WTC11 (cell line): ENCODE measurements around the gene ABHD15. TPM values are rescaled to one million over a fixed set of nuclear protein-coding genes. Genes with fewer than 3 reads are reported as not detected.
A peak's percentile ranks its signal among the peaks of the same experiment; 100 is the strongest.

Source experiments
- EMX1 ChIP-seq: fragments of 250-450 bp; sonication (Bioruptor Pico); IDR thresholded peaks from 2 replicates; pipeline ENCODE4 v1.8.0; 2021; ENCODE audit warnings: mild to moderate bottlenecking
- ESRRA ChIP-seq: sonication (generic); formaldehyde crosslinking; IDR thresholded peaks from 2 replicates; pipeline ENCODE4 v1.8.1; 2022; ENCODE audit warnings: mild to moderate bottlenecking, missing genetic modification reagents, borderline replicate concordance
- GRHL2 ChIP-seq: fragments of 250-450 bp; sonication (Bioruptor Pico); IDR thresholded peaks from 2 replicates; pipeline ENCODE4 v1.8.0; 2022; ENCODE audit warnings: mild to moderate bottlenecking, moderate library complexity; ENCODE audit not compliant: insufficient replicate concordance, severe bottlenecking
- MXD4 ChIP-seq: fragments of 250-450 bp; sonication (Bioruptor Pico); IDR thresholded peaks from 2 replicates; pipeline ENCODE4 v1.8.0; 2021; ENCODE audit warnings: mild to moderate bottlenecking, moderate library complexity, borderline replicate concordance
- TP53 ChIP-seq: sonication (generic); formaldehyde crosslinking; IDR thresholded peaks from 2 replicates; pipeline ENCODE4 v1.8.1; 2023; ENCODE audit warnings: mild to moderate bottlenecking, missing genetic modification reagents
- ZNF263 ChIP-seq: sonication (generic); formaldehyde crosslinking; IDR thresholded peaks from 2 replicates; pipeline ENCODE4 v1.8.1; 2022; ENCODE audit warnings: low read depth, mild to moderate bottlenecking, moderate library complexity, missing genetic modification reagents
- ZNF317 ChIP-seq: sonication (generic); formaldehyde crosslinking; IDR thresholded peaks from 2 replicates; pipeline ENCODE4 v1.8.1; 2023; ENCODE audit warnings: low read depth, mild to moderate bottlenecking, moderate library complexity, missing genetic modification reagents, borderline replicate concordance
- ZNF396 ChIP-seq: fragments of 250-450 bp; sonication (Bioruptor Pico); IDR thresholded peaks from 2 replicates; pipeline ENCODE4 v1.8.0; 2021; ENCODE audit warnings: mild to moderate bottlenecking, moderate library complexity, borderline replicate concordance
- ZNF416 ChIP-seq: fragments of 250-450 bp; sonication (Bioruptor Pico); IDR thresholded peaks from 2 replicates; pipeline ENCODE4 v1.9.0; 2021; ENCODE audit warnings: mild to moderate bottlenecking, inconsistent platforms
- ZNF671 ChIP-seq: fragments of 250-450 bp; sonication (Bioruptor Pico); IDR thresholded peaks from 2 replicates; pipeline ENCODE4 v1.8.0; 2021; ENCODE audit warnings: mild to moderate bottlenecking
- total RNA-seq: library from RNA; stranded (reverse); gene quantifications from 3 replicates; pipeline ENCODE4 v1.2.3, GENCODE V29; 2021
- TF ChIP-seq, protein P1 (sequence below): fragments of 250-450 bp; sonication (Bioruptor Pico); IDR thresholded peaks from 2 replicates; pipeline ENCODE4 v1.8.0; 2021; ENCODE audit warnings: mild to moderate bottlenecking
- TF ChIP-seq, protein P2 (sequence below): sonication (generic); formaldehyde crosslinking; IDR thresholded peaks from 2 replicates; pipeline ENCODE4 v1.8.1; 2022; ENCODE audit warnings: mild to moderate bottlenecking, missing genetic modification reagents, moderate library complexity, borderline replicate concordance
- TF ChIP-seq, protein P3 (sequence below): sonication (generic); formaldehyde crosslinking; conservative IDR thresholded peaks from 2 replicates; pipeline ENCODE4 v1.8.1; 2023; ENCODE audit warnings: mild to moderate bottlenecking, low read depth, missing genetic modification reagents, moderate library complexity
- TF ChIP-seq, protein P4 (sequence below): sonication (generic); formaldehyde crosslinking; conservative IDR thresholded peaks from 2 replicates; pipeline ENCODE4 v1.8.1; 2022; ENCODE audit warnings: mild to moderate bottlenecking, missing genetic modification reagents
- TF ChIP-seq, protein P5 (sequence below): sonication (generic); formaldehyde crosslinking; IDR thresholded peaks from 2 replicates; pipeline ENCODE4 v1.8.1; 2022; ENCODE audit warnings: low read depth, missing genetic modification reagents, borderline replicate concordance
- TF ChIP-seq, protein P6 (sequence below): sonication (generic); formaldehyde crosslinking; IDR thresholded peaks from 2 replicates; pipeline ENCODE4 v1.8.1; 2022; ENCODE audit warnings: mild to moderate bottlenecking, moderate library complexity, missing genetic modification reagents
- TF ChIP-seq, protein P7 (sequence below): fragments of 250-450 bp; sonication (Bioruptor Pico); IDR thresholded peaks from 2 replicates; pipeline ENCODE4 v1.9.0; 2021; ENCODE audit warnings: mild to moderate bottlenecking
- TF ChIP-seq, protein P8 (sequence below): sonication (generic); formaldehyde crosslinking; IDR thresholded peaks from 2 replicates; pipeline ENCODE4 v1.8.1; 2022; ENCODE audit warnings: missing genetic modification reagents, borderline replicate concordance
- TF ChIP-seq, protein P9 (sequence below): sonication (generic); formaldehyde crosslinking; IDR thresholded peaks from 2 replicates; pipeline ENCODE4 v1.8.1; 2023; ENCODE audit warnings: mild to moderate bottlenecking, missing genetic modification reagents
- TF ChIP-seq, protein P10 (sequence below): sonication (generic); formaldehyde crosslinking; IDR thresholded peaks from 2 replicates; pipeline ENCODE4 v1.8.1; 2023; ENCODE audit warnings: mild to moderate bottlenecking, missing genetic modification reagents

The ABHD15 gene
- total RNA-seq, 1 experiment from 2014 or later: 2.8 TPM

DNA sequence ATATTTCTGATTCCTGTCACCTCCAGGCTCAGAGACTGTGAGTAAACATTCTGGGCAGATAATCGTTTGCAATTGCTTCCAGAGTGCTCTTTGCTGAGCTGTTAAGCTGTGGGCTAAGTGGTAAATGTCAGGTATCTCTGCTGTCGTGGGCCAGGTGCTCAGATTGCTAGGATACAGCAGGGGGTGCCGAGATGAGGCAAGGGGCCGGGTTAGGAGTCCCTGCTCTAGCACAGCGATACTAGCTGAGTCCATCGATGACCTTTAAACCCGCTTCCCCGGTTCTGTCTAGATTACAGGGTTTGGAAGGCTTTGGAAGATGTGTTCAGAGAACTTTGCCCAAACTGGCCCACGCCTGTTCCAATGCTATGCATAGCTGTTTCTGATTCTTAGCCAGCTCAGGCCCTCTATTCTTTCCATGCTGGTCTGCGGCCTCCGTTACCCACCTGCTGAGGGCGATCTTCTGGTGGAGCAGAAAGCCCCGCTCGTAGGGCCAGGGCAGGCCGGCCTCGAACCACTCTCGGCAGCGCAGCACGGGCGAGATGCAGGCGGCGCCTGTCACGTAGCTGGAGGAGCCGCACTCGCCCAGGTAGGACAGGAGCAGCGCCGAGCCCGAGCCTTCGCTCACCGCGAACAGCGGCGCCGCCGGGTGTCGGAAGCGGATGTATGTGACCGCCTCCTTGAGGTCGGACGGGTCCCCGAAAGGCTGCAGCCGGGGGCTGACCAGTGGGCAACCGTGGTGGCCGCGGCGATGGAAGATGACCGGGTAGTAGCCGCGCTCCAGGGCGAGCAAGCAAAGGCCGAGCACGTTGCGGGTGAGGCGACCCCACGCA, 979 bp downstream of the ABHD15 start (continued):
- TF ChIP-seq, protein P1, sequence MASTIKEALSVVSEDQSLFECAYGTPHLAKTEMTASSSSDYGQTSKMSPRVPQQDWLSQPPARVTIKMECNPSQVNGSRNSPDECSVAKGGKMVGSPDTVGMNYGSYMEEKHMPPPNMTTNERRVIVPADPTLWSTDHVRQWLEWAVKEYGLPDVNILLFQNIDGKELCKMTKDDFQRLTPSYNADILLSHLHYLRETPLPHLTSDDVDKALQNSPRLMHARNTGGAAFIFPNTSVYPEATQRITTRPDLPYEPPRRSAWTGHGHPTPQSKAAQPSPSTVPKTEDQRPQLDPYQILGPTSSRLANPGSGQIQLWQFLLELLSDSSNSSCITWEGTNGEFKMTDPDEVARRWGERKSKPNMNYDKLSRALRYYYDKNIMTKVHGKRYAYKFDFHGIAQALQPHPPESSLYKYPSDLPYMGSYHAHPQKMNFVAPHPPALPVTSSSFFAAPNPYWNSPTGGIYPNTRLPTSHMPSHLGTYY (CRISPR knock-in tag): no peak
- TF ChIP-seq, protein P2, sequence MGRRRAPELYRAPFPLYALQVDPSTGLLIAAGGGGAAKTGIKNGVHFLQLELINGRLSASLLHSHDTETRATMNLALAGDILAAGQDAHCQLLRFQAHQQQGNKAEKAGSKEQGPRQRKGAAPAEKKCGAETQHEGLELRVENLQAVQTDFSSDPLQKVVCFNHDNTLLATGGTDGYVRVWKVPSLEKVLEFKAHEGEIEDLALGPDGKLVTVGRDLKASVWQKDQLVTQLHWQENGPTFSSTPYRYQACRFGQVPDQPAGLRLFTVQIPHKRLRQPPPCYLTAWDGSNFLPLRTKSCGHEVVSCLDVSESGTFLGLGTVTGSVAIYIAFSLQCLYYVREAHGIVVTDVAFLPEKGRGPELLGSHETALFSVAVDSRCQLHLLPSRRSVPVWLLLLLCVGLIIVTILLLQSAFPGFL (CRISPR knock-in tag): no peak
- TF ChIP-seq, protein P3, sequence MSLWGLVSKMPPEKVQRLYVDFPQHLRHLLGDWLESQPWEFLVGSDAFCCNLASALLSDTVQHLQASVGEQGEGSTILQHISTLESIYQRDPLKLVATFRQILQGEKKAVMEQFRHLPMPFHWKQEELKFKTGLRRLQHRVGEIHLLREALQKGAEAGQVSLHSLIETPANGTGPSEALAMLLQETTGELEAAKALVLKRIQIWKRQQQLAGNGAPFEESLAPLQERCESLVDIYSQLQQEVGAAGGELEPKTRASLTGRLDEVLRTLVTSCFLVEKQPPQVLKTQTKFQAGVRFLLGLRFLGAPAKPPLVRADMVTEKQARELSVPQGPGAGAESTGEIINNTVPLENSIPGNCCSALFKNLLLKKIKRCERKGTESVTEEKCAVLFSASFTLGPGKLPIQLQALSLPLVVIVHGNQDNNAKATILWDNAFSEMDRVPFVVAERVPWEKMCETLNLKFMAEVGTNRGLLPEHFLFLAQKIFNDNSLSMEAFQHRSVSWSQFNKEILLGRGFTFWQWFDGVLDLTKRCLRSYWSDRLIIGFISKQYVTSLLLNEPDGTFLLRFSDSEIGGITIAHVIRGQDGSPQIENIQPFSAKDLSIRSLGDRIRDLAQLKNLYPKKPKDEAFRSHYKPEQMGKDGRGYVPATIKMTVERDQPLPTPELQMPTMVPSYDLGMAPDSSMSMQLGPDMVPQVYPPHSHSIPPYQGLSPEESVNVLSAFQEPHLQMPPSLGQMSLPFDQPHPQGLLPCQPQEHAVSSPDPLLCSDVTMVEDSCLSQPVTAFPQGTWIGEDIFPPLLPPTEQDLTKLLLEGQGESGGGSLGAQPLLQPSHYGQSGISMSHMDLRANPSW (CRISPR knock-in tag): no peak
- TF ChIP-seq EMX1 (CRISPR knock-in tag): no peak
- no peak for TF ChIP-seq ZNF396
- TF ChIP-seq, protein P4, sequence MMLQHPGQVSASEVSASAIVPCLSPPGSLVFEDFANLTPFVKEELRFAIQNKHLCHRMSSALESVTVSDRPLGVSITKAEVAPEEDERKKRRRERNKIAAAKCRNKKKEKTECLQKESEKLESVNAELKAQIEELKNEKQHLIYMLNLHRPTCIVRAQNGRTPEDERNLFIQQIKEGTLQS (CRISPR knock-in tag): no peak
- TF ChIP-seq TP53 (CRISPR knock-in tag): 0 out of 2 replicates have a peak, but pooled peaks have one; percentile 10
- no peak for TF ChIP-seq ZNF416 (CRISPR knock-in tag)
- TF ChIP-seq, protein P5, sequence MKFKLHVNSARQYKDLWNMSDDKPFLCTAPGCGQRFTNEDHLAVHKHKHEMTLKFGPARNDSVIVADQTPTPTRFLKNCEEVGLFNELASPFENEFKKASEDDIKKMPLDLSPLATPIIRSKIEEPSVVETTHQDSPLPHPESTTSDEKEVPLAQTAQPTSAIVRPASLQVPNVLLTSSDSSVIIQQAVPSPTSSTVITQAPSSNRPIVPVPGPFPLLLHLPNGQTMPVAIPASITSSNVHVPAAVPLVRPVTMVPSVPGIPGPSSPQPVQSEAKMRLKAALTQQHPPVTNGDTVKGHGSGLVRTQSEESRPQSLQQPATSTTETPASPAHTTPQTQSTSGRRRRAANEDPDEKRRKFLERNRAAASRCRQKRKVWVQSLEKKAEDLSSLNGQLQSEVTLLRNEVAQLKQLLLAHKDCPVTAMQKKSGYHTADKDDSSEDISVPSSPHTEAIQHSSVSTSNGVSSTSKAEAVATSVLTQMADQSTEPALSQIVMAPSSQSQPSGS (CRISPR knock-in tag): no peak
- TF ChIP-seq ZNF317 (CRISPR knock-in tag): no peak
- TF ChIP-seq, protein P6, sequence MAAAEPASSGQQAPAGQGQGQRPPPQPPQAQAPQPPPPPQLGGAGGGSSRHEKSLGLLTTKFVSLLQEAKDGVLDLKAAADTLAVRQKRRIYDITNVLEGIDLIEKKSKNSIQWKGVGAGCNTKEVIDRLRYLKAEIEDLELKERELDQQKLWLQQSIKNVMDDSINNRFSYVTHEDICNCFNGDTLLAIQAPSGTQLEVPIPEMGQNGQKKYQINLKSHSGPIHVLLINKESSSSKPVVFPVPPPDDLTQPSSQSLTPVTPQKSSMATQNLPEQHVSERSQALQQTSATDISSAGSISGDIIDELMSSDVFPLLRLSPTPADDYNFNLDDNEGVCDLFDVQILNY (CRISPR knock-in tag): no peak
- TF ChIP-seq, protein P7, sequence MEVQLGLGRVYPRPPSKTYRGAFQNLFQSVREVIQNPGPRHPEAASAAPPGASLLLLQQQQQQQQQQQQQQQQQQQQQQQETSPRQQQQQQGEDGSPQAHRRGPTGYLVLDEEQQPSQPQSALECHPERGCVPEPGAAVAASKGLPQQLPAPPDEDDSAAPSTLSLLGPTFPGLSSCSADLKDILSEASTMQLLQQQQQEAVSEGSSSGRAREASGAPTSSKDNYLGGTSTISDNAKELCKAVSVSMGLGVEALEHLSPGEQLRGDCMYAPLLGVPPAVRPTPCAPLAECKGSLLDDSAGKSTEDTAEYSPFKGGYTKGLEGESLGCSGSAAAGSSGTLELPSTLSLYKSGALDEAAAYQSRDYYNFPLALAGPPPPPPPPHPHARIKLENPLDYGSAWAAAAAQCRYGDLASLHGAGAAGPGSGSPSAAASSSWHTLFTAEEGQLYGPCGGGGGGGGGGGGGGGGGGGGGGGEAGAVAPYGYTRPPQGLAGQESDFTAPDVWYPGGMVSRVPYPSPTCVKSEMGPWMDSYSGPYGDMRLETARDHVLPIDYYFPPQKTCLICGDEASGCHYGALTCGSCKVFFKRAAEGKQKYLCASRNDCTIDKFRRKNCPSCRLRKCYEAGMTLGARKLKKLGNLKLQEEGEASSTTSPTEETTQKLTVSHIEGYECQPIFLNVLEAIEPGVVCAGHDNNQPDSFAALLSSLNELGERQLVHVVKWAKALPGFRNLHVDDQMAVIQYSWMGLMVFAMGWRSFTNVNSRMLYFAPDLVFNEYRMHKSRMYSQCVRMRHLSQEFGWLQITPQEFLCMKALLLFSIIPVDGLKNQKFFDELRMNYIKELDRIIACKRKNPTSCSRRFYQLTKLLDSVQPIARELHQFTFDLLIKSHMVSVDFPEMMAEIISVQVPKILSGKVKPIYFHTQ (CRISPR knock-in tag): no peak
- no peak for TF ChIP-seq MXD4 (CRISPR knock-in tag)
- TF ChIP-seq, protein P8, sequence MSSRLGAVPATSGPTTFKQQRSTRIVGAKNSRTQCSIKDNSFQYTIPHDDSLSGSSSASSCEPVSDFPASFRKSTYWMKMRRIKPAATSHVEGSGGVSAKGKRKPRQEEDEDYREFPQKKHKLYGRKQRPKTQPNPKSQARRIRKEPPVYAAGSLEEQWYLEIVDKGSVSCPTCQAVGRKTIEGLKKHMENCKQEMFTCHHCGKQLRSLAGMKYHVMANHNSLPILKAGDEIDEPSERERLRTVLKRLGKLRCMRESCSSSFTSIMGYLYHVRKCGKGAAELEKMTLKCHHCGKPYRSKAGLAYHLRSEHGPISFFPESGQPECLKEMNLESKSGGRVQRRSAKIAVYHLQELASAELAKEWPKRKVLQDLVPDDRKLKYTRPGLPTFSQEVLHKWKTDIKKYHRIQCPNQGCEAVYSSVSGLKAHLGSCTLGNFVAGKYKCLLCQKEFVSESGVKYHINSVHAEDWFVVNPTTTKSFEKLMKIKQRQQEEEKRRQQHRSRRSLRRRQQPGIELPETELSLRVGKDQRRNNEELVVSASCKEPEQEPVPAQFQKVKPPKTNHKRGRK: no peak
- TF ChIP-seq ZNF671 (CRISPR knock-in tag): no peak
- TF ChIP-seq ESRRA: no peak
- TF ChIP-seq ZNF263 (CRISPR knock-in tag): no peak
- TF ChIP-seq, protein P9, sequence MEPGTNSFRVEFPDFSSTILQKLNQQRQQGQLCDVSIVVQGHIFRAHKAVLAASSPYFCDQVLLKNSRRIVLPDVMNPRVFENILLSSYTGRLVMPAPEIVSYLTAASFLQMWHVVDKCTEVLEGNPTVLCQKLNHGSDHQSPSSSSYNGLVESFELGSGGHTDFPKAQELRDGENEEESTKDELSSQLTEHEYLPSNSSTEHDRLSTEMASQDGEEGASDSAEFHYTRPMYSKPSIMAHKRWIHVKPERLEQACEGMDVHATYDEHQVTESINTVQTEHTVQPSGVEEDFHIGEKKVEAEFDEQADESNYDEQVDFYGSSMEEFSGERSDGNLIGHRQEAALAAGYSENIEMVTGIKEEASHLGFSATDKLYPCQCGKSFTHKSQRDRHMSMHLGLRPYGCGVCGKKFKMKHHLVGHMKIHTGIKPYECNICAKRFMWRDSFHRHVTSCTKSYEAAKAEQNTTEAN (CRISPR knock-in tag): no peak
- TF ChIP-seq, protein P10, sequence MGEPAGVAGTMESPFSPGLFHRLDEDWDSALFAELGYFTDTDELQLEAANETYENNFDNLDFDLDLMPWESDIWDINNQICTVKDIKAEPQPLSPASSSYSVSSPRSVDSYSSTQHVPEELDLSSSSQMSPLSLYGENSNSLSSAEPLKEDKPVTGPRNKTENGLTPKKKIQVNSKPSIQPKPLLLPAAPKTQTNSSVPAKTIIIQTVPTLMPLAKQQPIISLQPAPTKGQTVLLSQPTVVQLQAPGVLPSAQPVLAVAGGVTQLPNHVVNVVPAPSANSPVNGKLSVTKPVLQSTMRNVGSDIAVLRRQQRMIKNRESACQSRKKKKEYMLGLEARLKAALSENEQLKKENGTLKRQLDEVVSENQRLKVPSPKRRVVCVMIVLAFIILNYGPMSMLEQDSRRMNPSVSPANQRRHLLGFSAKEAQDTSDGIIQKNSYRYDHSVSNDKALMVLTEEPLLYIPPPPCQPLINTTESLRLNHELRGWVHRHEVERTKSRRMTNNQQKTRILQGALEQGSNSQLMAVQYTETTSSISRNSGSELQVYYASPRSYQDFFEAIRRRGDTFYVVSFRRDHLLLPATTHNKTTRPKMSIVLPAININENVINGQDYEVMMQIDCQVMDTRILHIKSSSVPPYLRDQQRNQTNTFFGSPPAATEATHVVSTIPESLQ (CRISPR knock-in tag): no peak
- no peak for TF ChIP-seq GRHL2 (CRISPR knock-in tag)
